IMR-90 (cell line): ENCODE results near the gene TBL3. TPM values are rescaled to one million over a fixed set of nuclear protein-coding genes. Genes with fewer than 3 reads are reported as not detected.

Experiments
- ATAC-seq: fragments of 200-7000 bp; cut with Tn5 transposase; 2 replicates; pipeline ENCODE4 v1.9.1; 2020; ENCODE audit warnings: low read depth, mild to moderate bottlenecking, moderate library complexity
- BruUV-seq: library from RNA; stranded (reverse); fragments of 400-500 nt; replicated peaks from 2 replicates; lab custom pipeline; 2021; lab: Mats Ljungman, UMichigan
- CTCF ChIA-PET: fragments of 300-600 bp; formaldehyde crosslinking; extraction: SDS; loops from one replicate; lab custom pipeline; 2021; ENCODE audit warnings: antibody characterized with exemption; lab: Yijun Ruan, JAX
- POLR2A ChIA-PET: fragments of 300-600 bp; sonication (Branson Sonifier 250); formaldehyde crosslinking; loops from one replicate; lab custom pipeline; 2022; ENCODE audit warnings: antibody characterized with exemption; ENCODE audit not compliant: unreplicated experiment; lab: Charles Lee
- DNase-seq: peaks from one replicate; pipeline ENCODE4 v3.0.0; 2013
- H2AFZ ChIP-seq: replicated peaks from 2 replicates; pipeline ENCODE3; 2013; ENCODE audit warnings: low read length, mild to moderate bottlenecking; ENCODE audit not compliant: poor library complexity
- H2AK5ac ChIP-seq: 2 replicates; pipeline ENCODE4 v1.6.1; 2013; ENCODE audit warnings: low read depth, low read length, inconsistent platforms
- H2AK9ac ChIP-seq: replicated peaks from 2 replicates; pipeline ENCODE3; 2013; ENCODE audit warnings: mild to moderate bottlenecking, low read depth, low read length, moderate library complexity; ENCODE audit not compliant: poor library complexity
- H2BK120ac ChIP-seq: 2 replicates; pipeline ENCODE4 v1.6.1; 2013; ENCODE audit warnings: low read depth, low read length, inconsistent platforms
- H2BK15ac ChIP-seq: 3 replicates; pipeline ENCODE4 v1.6.1; 2013; ENCODE audit warnings: low read depth, low read length, inconsistent platforms
- H2BK20ac ChIP-seq: 2 replicates; pipeline ENCODE4 v1.6.1; 2013; ENCODE audit warnings: low read depth, mild to moderate bottlenecking, inconsistent platforms, low read length, moderate library complexity
- H2BK5ac ChIP-seq: 2 replicates; pipeline ENCODE4 v1.6.1; 2013; ENCODE audit warnings: mild to moderate bottlenecking, low read depth, low read length, inconsistent platforms; ENCODE audit not compliant: poor library complexity, severe bottlenecking
- H3K14ac ChIP-seq: replicated peaks from 2 replicates; pipeline ENCODE4 v1.6.1; 2013; ENCODE audit warnings: low read depth, low read length, inconsistent platforms
- H3K18ac ChIP-seq: 2 replicates; pipeline ENCODE4 v1.6.1; 2013; ENCODE audit warnings: low read depth, low read length, control low read depth
- H3K23ac ChIP-seq: 2 replicates; pipeline ENCODE4 v1.6.1; 2013; ENCODE audit warnings: low read depth, low read length, inconsistent platforms
- H3K27ac ChIP-seq: 2 replicates; pipeline ENCODE4 v1.5.1; 2013; ENCODE audit warnings: mild to moderate bottlenecking, control low read depth, low read length; ENCODE audit not compliant: insufficient read depth
- H3K27me3 ChIP-seq: 2 replicates; pipeline ENCODE4 v1.6.1; 2013; ENCODE audit warnings: low read length; ENCODE audit not compliant: control insufficient read depth, insufficient read depth
- H3K36me3 ChIP-seq: 2 replicates; pipeline ENCODE4 v1.6.1; 2013; ENCODE audit warnings: low read length, mixed read lengths; ENCODE audit not compliant: control insufficient read depth, insufficient read depth
- H3K4ac ChIP-seq: 2 replicates; pipeline ENCODE4 v1.6.1; 2013; ENCODE audit warnings: low read depth, low read length, inconsistent platforms
- H3K4me1 ChIP-seq: 2 replicates; pipeline ENCODE4 v1.6.1; 2013; ENCODE audit warnings: low read length, mixed read lengths; ENCODE audit not compliant: control insufficient read depth, insufficient read depth
- H3K4me2 ChIP-seq: 2 replicates; pipeline ENCODE4 v1.6.1; 2013; ENCODE audit warnings: low read depth, mild to moderate bottlenecking, control low read depth, low read length, moderate library complexity
- H3K4me3 ChIP-seq: 2 replicates; pipeline ENCODE4 v1.5.1; 2013; ENCODE audit warnings: low read depth, mild to moderate bottlenecking, control low read depth, low read length, moderate library complexity; ENCODE audit not compliant: insufficient read depth
- H3K56ac ChIP-seq: 2 replicates; pipeline ENCODE4 v1.6.1; 2013; ENCODE audit warnings: low read length, inconsistent platforms; ENCODE audit not compliant: insufficient read depth; ENCODE audit errors: extremely low read depth
- H3K79me1 ChIP-seq, 2 experiments: 2 replicates each; pipeline ENCODE4 v1.6.1; 2013; ENCODE audit warnings: low read length in 2 of 2, inconsistent platforms in 1 of 2, low read depth in 1 of 2
- H3K9ac ChIP-seq: 2 replicates; pipeline ENCODE4 v1.6.1; 2013; ENCODE audit warnings: low read depth, low read length, control low read depth
- H3K9me1 ChIP-seq: 2 replicates; pipeline ENCODE4 v1.6.1; 2013; ENCODE audit warnings: low read length, inconsistent platforms; ENCODE audit not compliant: insufficient read depth
- H3K9me3 ChIP-seq: 2 replicates; pipeline ENCODE4 v1.6.1; 2013; ENCODE audit warnings: low read length; ENCODE audit not compliant: control insufficient read depth, insufficient read depth
- H4K20me1 ChIP-seq: 2 replicates; pipeline ENCODE4 v1.6.1; 2013; ENCODE audit warnings: low read length, inconsistent platforms; ENCODE audit not compliant: insufficient read depth
- H4K5ac ChIP-seq: 2 replicates; pipeline ENCODE4 v1.6.1; 2013; ENCODE audit warnings: mild to moderate bottlenecking, low read depth, low read length, control low read depth
- H4K8ac ChIP-seq, 2 experiments: 2 replicates each; pipeline ENCODE4 v1.6.1; 2013; ENCODE audit warnings: low read depth in 2 of 2, low read length in 2 of 2, control low read depth in 1 of 2, inconsistent platforms in 1 of 2
- H4K91ac ChIP-seq: 2 replicates; pipeline ENCODE4 v1.6.1; 2013; ENCODE audit warnings: low read depth, low read length, inconsistent platforms; ENCODE audit not compliant: insufficient read depth
- CEBPB ChIP-seq: IDR thresholded peaks from 2 replicates; pipeline ENCODE4 v1.6.1; 2012; ENCODE audit warnings: low read depth, low read length, improper control_type of control experiment
- CTCF ChIP-seq: conservative IDR thresholded peaks from 2 replicates; pipeline ENCODE4 v1.5.1; 2012; ENCODE audit warnings: mild to moderate bottlenecking, low read depth, low read length, improper control_type of control experiment
- MAZ ChIP-seq: IDR thresholded peaks from 2 replicates; pipeline ENCODE4 v1.6.1; 2012; ENCODE audit warnings: low read depth, mild to moderate bottlenecking, low read length, improper control_type of control experiment, moderate library complexity, borderline replicate concordance
- NFE2L2 ChIP-seq: fragments of 150-350 bp; IDR thresholded peaks from 2 replicates; pipeline ENCODE4 v1.6.1; 2016; ENCODE audit warnings: low read depth, mild to moderate bottlenecking, low read length
- POLR2A ChIP-seq: IDR thresholded peaks from 2 replicates; pipeline ENCODE4 v1.6.1; 2012; ENCODE audit warnings: mild to moderate bottlenecking, low read depth, low read length
- RAD21 ChIP-seq: IDR thresholded peaks from 2 replicates; pipeline ENCODE4 v1.6.1; 2012; ENCODE audit warnings: low read length, improper control_type of control experiment
- SMC3 ChIP-seq: fragments of 150-350 bp; IDR thresholded peaks from 2 replicates; pipeline ENCODE4 v1.6.1; 2016; ENCODE audit warnings: low read depth, mild to moderate bottlenecking, antibody characterized with exemption, low read length, moderate library complexity
- WGBS, 2 experiments: methylation state at CpG; one replicate each; pipeline versions ENCODE4 v1.1.5 to v1.1.7; 2013; ENCODE audit warnings: missing lambda C conversion rate in 2 of 2; ENCODE audit not compliant: insufficient read length in 1 of 2; ENCODE audit errors: extremely low coverage in 2 of 2; 5-methylcytosine and 5-hydroxymethylcytosine counted together
- dilution Hi-C: fragments of 300-500 bp; cut with HindIII; formaldehyde crosslinking; loops from one replicate; pipeline ENCODE4 v1.14.3; 2018; ENCODE audit warnings: low sequenced_read_pairs; ENCODE audit not compliant: unreplicated experiment
- in situ Hi-C: fragments of 300-500 bp; cut with MboI; formaldehyde crosslinking; loops from 3 replicates; pipeline ENCODE4 v1.14.3; 2019; ENCODE audit warnings: low sequenced_read_pairs, inconsistent platforms, mixed read lengths
- intact Hi-C: fragments of 100-400 bp; cut with micrococcal nuclease; formaldehyde crosslinking; loops from 2 replicates; pipeline ENCODE4 v1.10.0; 2022
- polyA plus RNA-seq, 3 experiments: library from polyadenylated mRNA; depleted of rRNA; stranded (reverse); fragments of >200 nt; gene quantifications; 2 replicates each; pipeline ENCODE4 v1.2.3, GENCODE V29; 2012; ENCODE audit warnings: low replicate concordance in 1 of 3
- total RNA-seq: library from RNA; depleted of rRNA; stranded (reverse); fragments of >200 nt; gene quantifications from 2 replicates; pipeline ENCODE4 v1.2.3, GENCODE V29; 2012

The TBL3 gene
- total and polyA plus RNA-seq, 2 of the 4 experiments (the other 2 are of a cell fraction), result 38.5 to 60.8 TPM

- Histone ChIP-seq H3K27me3 (peaks cover 15% of the 10 kb centered on the region; the same call in 1 of the 2 replicates), H3K9me1 (peaks cover 6% of the 10 kb centered on the region), H3K4me2 (no peak overlapping the region), H3K4me1 (peaks cover 7% of the 10 kb centered on the region), H3K9ac (no peak overlapping the region), H3K36me3 (no peaks in the 10 kb centered on the region), H3K4me3 (no peak overlapping the region), H3K27ac (no peak overlapping the region), H3K14ac (peak overlapping the region; percentile 76; the same call in 1 of the 2 replicates), H3K79me1 (peaks cover 4 to 7% of the 10 kb centered on the region in 2 experiments; a peak in 3 of 4 replicates), H3K23ac (no peak overlapping the region; the same call in 1 of the 2 replicates), H3K18ac (peak overlapping the region; percentile 24; the same call in 1 of the 2 replicates), H4K20me1 (no peaks in the 10 kb centered on the region), H2BK120ac (peak overlapping the region; percentile 14), H2BK15ac (no peak overlapping the region; the same call in 2 of the 3 replicates), H4K5ac (no peak overlapping the region), H2BK5ac (no peak overlapping the region), H2AK9ac (peak overlapping the region; percentile 72), H3K4ac (peak overlapping the region; percentile 81), H4K91ac (peak overlapping the region; percentile 6; the same call in 1 of the 2 replicates), H2AFZ (peak overlapping the region; percentile 72), H4K8ac (peak overlapping the region in 1 of 2 experiments; percentile 18; a peak in 1 of 4 replicates), H2BK20ac (no peak overlapping the region), H2AK5ac (peak overlapping the region; percentile 74), H3K56ac (no peak overlapping the region), H3K9me3 (no peaks in the 10 kb centered on the region)
- no TSS peak for BruUV-seq
- DNase-seq, result peak; percentile 47
- TF ChIP-seq CEBPB, result peak; percentile 56; the same call in 1 of the 2 replicates
- no peak for TF ChIP-seq SMC3
- no peak for TF ChIP-seq POLR2A
- no peak for TF ChIP-seq NFE2L2
- TF ChIP-seq RAD21, result no peak
- no peak for TF ChIP-seq MAZ
- no peak for TF ChIP-seq CTCF
- in situ Hi-C loops (no loop called here), intact Hi-C loops (no loop called here), dilution Hi-C loops (no loop called here)
- CTCF ChIA-PET, result no interaction called here
- POLR2A ChIA-PET, result no interaction called here
- peak; percentile 67 for ATAC-seq
- 55% methylated on average over 2 of the region's 24 CpGs; no CpG with 5 or more reads in 1 of the 2 experiments for WGBS, 2 experiments
Measured at GRCh38 chr16:2015117-2015946, 43.5 kb downstream of the TBL3 start.
